Endometrial microvascular endothelial cells (primary cell): Measurements from ENCODE around the gene PIKFYVE. TPM values are rescaled to one million over a fixed set of nuclear protein-coding genes. Genes with fewer than 3 reads are reported as not detected.
"Not testable (repeated sequence)": the region's sequence is repeated elsewhere in the genome, so short reads cannot be mapped to it uniquely, and the experiment has no call there.

Experiments
- in situ Hi-C: cut with HindIII; loops from 2 replicates; pipeline ENCODE4 v1.10.0; 2017; ENCODE audit warnings: low sequenced_read_pairs, low pct_unique_long_range_greater_than_20kb; ENCODE audit errors: inconsistent ontology term
- total RNA-seq: library from RNA; depleted of rRNA; stranded (reverse); fragments of >200 nt; gene quantifications from one replicate; pipeline ENCODE4 v1.2.3, GENCODE V29; 2015; ENCODE audit errors: inconsistent ontology term

PIKFYVE gene, protein sequence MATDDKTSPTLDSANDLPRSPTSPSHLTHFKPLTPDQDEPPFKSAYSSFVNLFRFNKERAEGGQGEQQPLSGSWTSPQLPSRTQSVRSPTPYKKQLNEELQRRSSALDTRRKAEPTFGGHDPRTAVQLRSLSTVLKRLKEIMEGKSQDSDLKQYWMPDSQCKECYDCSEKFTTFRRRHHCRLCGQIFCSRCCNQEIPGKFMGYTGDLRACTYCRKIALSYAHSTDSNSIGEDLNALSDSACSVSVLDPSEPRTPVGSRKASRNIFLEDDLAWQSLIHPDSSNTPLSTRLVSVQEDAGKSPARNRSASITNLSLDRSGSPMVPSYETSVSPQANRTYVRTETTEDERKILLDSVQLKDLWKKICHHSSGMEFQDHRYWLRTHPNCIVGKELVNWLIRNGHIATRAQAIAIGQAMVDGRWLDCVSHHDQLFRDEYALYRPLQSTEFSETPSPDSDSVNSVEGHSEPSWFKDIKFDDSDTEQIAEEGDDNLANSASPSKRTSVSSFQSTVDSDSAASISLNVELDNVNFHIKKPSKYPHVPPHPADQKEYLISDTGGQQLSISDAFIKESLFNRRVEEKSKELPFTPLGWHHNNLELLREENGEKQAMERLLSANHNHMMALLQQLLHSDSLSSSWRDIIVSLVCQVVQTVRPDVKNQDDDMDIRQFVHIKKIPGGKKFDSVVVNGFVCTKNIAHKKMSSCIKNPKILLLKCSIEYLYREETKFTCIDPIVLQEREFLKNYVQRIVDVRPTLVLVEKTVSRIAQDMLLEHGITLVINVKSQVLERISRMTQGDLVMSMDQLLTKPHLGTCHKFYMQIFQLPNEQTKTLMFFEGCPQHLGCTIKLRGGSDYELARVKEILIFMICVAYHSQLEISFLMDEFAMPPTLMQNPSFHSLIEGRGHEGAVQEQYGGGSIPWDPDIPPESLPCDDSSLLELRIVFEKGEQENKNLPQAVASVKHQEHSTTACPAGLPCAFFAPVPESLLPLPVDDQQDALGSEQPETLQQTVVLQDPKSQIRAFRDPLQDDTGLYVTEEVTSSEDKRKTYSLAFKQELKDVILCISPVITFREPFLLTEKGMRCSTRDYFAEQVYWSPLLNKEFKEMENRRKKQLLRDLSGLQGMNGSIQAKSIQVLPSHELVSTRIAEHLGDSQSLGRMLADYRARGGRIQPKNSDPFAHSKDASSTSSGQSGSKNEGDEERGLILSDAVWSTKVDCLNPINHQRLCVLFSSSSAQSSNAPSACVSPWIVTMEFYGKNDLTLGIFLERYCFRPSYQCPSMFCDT (N-terminal part only)
- total RNA-seq: 12.4 TPM

DNA sequence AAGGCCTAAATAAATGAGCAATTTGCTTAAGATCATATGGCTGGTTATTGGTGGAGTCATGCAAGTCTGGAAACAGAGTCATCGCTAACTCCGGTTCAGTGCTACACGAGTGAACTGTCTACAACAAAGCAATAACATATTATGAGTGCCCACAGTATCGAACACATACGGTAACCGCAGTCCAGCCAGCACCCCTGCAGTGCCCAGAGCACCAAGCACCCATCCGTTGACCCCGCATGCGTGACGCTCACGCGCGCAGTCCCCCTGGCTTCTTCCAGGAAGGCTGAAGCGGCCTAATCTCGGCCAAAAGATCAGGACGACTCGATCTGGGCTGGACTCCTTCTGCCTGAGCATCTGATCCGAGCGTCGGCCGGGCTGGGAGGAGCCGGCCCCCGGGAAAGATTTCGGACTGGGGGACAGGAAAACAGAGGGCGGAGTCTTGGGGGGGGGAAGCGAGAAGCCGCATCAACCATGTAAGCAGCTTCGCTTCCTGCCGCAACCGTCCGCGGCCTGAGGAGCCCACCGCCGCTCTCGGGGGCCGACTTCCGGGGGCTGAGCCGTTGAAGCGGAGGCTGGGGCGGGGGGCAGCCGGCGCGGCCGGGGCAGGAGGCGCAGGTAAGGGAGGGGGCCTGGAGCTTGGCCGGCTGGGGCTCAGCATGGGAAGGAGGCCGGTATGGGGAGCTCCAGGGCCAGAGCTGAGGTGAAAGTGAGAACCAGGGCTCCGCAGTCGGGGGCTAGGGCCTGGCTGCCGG, at the start of gene PIKFYVE:
Gene PIKFYVE (plus strand): TSS at position 455 of the 752 bp plus-strand sequence. CDS start 5,265 bp downstream, outside the sequence.
- in situ Hi-C loops: no loop called here

DNA sequence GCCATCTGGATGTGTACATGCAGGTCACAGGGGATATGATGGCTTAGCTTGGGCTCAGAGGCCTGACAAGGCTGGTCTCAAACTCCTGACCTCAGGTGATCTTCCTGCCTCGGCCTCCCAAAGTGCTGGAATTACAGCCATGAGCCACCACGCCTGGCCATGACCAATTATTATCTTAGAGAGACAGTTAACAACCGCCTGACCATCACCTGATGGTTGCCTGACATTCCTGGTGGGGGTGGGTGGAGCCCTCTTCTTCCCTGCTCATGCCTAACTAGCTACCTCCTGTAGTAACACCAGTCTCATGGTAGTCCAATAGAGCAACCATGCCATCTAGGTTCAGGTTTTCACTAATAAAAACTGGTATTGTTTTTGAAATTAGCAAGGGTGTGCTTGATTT, 44.2 kb upstream of the PIKFYVE start:
- in situ Hi-C loops: not testable (repeated sequence)

DNA sequence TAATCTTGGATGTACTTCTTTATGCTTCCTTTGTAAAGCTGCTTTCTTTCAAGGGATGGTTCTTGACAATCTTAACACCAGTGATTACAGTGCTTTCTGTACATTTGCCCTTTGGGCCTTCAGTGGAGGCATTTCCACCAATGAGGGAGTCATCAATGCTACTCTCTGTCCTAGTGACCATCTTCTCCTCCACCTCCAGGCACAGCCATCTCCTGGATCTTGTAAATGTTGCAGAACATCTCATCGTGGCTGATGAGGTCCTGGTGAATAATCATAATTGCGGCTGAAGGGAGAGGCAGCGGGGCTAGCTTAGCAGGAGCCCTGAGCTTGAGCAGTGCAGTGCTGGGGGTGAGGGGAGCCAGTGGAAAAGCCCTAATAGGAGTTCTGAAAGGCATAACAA, 43.7 kb upstream of the PIKFYVE start:
- in situ Hi-C loops: no loop called here

DNA sequence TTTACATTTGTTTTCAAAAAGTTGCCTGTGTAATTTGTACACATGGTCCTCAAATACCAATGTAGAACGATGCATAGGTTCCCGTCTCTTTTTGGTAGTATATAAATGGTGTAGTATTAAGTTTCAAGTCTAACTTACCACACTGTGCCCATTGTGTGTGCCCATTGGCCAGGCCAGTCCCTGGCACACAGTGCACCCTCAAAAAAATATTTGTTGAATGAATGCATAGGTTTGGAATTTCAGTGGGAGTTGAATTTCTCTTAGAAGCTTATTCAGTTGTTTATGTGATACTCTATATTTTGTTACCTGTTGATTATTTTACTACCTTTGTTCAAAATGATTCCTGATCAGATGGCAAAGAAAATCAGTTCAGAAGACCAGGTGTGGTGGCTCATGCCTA, 41.3 kb upstream of the PIKFYVE start:
- in situ Hi-C loops: no loop called here

DNA sequence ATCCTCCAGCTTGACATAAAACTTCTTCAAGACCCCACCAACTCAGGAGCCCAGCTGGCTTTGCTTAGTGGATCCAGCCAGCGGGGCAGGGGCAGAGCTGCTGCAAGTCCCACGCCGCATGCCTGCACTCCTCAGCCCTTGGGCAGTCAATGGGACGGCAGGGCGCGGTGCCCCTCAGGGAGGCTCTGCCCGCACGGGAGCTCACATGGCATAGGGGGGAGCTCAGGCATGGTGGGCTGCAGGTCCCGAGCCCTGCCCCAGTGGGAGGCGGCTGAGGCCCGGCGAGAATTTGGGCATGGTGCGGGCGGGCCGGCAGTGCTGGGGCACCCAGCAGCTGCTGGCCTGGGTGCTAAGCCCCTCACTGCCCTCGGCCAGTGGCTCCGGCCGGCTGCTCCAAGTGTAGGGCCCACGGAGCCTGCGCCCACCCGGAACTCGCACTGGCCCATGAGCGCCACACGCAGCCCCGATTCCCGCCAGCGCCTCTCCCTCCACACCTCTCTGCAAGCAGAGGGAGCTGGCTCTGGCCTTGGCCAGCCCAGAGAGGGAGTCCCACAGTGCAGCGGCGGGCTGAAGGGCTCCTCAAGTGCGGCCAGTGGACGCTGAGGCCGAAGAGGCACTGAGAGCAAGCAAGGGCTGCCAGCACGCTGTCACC, 38.3 kb upstream of the PIKFYVE start:
- in situ Hi-C loops: no loop called here

DNA sequence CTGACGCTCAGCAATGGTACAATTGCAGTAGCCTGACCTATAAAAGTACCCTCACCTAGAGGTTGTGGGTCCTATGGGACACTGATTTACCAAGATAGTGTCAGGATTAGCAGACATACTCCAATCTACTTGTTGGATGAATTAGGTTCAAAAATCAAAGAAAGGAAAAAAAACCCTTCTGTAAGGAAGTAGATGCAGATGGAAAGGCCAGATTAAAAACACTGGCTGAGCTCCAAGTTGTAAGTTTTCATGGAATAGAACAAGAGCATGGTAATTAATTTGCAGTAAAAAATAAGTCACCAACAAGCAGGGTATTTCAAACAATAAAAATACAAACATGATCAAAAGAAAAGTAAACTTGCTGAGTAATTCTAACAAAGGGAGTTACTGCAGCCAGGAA, 37.6 kb upstream of the PIKFYVE start:
- in situ Hi-C loops: no loop called here

DNA sequence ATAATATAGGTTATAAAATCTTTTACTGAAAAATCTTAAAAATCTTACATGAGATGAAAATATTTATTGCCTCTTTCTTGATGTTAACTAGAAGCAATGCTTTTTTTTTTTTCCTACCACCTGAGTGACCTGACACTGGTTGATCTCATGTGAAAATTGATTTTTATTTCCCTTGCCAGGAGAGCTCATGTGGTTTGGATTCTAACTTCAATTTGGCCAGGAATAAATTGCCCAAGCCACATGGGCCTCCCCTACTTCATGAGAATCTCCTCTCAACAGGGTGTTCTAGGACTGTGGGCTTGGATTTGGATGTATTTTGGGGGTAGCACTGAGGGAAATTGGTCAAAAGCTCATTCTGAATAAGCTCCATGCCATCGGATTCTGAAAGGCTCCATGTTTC, 31.3 kb upstream of the PIKFYVE start:
- in situ Hi-C loops: no loop called here

DNA sequence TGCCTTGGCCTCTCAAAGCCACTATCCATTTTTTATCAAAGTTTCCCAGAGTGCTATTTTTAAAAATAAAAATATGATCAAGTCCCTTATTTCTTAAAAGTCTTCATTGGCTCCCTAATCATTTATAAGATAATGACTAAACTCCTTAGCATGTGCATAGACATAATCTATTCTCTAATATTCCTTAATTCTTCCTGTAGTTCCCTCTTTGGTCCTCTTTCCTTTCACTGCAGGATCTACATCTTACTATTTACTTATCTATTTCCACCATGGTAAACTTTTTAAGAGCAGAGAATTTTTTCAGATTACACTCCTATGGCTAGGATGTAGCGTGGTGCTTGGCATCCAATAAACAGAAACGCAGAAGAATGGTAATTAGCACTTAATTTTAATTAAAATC, 30.2 kb upstream of the PIKFYVE start:
- in situ Hi-C loops: no loop called here

DNA sequence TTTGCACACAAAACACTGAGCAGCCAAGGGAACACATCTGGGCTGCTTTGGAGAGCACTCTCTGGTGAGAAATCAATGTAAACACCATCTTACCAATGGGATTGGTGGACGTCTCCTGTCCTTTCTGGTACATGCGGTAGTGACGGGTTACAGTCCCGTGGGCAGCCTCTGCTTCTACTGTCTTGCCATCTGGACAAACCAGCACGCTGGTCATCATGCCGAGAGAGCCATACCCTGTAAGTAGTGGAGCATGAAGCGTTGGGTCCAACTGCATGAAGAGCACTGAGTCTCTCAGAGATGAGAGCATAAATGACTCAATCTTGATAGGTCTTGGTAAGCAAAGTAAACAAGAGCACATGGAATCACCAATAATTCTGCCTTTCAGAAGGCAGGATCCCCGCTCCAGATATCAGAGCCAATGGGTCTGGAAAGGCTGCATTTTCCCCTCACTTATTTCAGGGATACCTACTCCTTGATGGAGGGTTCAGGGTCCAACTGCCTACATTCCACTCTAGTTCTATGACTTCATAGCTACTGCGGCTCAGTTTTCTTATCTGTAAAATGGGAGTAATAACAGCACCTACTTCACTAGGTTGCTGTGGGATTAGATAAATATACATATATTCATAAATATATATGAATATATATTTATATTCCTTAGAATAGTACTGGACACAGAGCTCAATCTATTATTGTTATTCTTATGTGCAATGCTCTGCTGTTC, 26.1 kb upstream of the PIKFYVE start:
- in situ Hi-C loops: no loop called here

DNA sequence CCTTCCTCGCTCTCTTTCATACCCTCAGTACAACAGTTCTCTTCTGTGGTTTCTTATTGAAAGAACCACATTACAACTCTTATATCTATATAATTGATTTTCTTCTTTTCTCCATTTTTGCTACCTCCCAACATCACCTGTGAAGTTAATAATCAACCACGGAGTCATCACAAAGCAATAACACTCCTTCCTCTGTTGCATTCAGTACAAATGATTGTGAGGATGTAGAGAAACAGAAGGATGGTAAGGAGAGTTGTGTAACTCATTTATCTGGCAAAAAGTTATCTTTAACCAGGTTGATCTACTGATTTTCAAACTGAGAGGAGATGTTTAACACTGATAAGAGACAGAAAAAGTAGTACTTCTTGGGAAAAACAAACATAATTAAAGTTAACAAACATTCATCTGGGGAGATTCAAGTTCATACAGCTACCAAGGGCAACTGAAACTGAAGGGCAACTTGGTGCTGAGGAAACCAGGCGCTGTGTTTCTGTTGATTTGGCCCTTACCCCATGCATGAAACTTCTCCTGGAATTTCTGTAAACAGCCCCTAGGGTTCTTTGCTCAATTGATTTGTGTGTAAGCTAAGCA, 25.3 kb upstream of the PIKFYVE start:
- in situ Hi-C loops: no loop called here

DNA sequence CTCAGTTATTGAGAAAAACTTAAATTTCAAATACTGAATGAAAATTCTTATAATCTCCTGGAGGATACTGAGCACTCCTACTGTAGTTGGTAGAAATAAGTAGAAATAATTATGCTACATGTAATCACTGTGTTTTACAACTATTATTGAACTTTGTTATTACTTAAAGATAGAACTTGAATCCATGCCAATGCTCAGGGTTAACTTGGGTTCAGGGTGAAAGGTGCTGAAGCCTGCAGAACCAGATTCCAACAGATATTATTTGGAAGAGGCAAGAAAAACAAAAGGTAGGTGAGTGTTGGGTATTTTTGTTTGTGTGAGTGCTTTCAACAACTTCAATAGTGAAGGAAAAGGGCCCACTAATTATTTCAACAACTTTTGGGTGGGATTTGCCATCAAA, 21.6 kb upstream of the PIKFYVE start:
- in situ Hi-C loops: no loop called here

DNA sequence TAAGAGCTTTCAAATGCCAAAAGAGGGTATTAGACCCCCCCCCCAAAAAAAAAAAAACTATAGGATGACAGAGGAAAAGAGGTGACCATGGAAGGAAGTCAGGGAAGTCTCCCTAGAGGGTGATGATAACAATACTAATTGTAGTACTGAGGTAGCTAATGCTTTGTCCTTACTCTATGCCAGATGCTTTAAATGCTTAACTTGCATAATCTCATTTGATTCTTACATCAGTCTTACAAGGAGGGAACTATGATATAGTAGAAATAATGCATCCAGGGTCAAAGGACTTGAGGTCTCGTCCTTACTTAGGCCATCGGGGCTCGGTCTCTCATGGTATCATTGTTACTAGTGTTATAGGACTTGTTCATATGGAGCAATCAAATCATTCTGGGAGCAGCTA, 20.3 kb upstream of the PIKFYVE start:
- in situ Hi-C loops: no loop called here

DNA sequence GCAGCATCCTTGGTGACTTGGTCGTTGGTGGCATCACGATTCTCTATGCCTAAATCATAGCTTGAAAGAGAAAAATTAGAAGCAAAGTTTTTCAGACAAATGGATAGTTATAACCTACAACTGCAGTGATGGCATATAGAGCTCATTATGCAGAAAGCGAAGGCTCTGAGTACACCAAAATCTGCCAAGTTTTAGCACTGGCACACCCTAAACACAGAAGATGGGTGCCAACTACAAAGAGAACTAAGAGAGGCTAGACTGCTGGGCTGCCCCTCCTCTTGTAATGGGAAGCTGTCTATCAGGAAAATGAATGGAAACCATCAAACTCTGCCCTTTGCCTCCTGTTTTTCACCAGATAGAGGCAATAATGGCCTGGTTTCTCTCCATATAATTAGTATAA, 17.5 kb upstream of the PIKFYVE start:
- in situ Hi-C loops: no loop called here

DNA sequence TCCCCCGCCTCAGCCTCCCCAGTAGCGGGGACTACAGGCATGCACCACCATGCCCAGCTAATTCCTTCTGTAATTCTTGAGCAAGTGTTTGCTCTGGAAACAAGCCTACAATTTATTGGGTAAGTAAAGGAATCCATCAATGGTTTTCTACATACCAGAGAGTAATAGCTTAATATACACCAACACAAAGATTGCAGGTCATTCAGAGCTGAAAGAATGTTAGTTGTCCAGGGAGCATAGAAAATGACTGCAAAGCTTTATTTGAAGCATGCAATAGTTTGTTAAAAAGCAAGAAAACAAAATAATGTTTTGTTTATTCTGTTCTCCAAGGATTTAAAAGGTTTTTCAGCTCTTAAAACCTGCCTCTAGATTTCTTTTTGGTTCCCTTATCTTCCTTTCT, 16.8 kb upstream of the PIKFYVE start:
- in situ Hi-C loops: no loop called here

DNA sequence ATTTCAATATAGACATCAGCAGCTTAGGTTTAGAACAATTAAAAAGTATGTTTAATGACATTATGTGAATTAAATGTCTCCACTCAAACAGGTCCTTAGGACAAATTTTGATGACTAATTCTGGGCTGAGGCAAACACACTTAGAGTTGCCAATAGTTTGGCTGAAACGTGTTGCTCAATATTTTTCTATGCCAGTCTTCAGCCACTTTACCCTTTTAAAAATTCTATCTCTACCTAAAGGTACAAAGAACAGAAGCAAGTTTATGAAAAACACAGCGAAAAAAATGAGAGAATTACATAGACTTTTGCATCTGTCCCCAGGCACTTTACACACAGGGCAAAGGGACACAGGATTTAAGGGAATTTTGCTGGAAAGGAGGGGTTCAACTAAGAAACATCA, 15.7 kb upstream of the PIKFYVE start:
- in situ Hi-C loops: no loop called here

DNA sequence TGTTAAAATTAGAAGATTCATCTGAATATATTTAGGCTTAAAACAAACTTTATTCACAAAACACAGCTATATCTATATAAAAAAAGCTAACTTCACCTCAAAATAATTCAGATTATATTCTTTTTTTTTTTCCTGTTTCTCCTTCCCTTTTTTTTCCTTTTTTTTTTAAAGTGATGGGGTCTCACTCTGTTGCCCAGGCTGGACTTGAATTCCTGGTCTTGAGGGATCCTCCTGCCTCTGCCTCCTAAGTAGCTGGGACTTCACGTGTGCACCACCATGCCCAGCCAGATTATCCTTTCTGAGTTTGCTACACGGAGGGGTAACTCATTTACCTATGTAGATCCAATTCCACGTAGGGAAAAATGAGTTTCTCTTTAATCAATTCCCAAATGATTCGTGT, 15.0 kb upstream of the PIKFYVE start:
- in situ Hi-C loops: no loop called here
